HepG2 (cell line): ENCODE measurements around the gene IRX2. TPM values are rescaled to one million over a fixed set of nuclear protein-coding genes. Genes with fewer than 3 reads are reported as not detected.

ENCODE experiments used
- ATAC-seq: fragments of 200-7000 bp; cut with Tn5 transposase; 3 replicates; pipeline ENCODE4 v1.9.1; 2020; ENCODE audit warnings: mild to moderate bottlenecking, moderate library complexity
- BruUV-seq: library from RNA; stranded (reverse); fragments of 400-500 nt; replicated peaks from 2 replicates; lab custom pipeline; 2021; lab: Mats Ljungman, UMichigan
- CTCF ChIA-PET: fragments of 300-600 bp; formaldehyde crosslinking; extraction: SDS; loops from one replicate; lab custom pipeline; 2021; ENCODE audit warnings: low total read pairs, inconsistent platforms, low intra/inter-chr PET ratio; lab: Yijun Ruan, JAX
- POLR2A ChIA-PET: fragments of 350-600 bp; sonication (Branson Sonifier 250); formaldehyde crosslinking; loops from one replicate; lab custom pipeline; 2020; ENCODE audit warnings: antibody characterized with exemption, inconsistent platforms; lab: Yijun Ruan, JAX
- DNase-seq: peaks from one replicate; pipeline ENCODE4 v3.0.0-alpha.2; 2015; ENCODE audit warnings: low spot score
- FAIRE-seq: peaks from 3 replicates; lab custom pipeline; 2011; peaks lifted over from hg19 to GRCh38; lab: Jason Lieb, UNC
- H2AFZ ChIP-seq: one replicate; pipeline ENCODE4 v1.6.1; 2011; ENCODE audit warnings: low read length, inconsistent platforms
- H3K27ac ChIP-seq: fragments of 300-600 bp; 3 replicates; pipeline ENCODE4 v1.8.0; 2011; ENCODE audit warnings: mixed run types, mild to moderate bottlenecking, mixed read lengths, low read length, inconsistent platforms; ENCODE audit not compliant: insufficient read depth; ENCODE audit errors: extremely low read length
- H3K27me3 ChIP-seq, 2 experiments: fragments of 200-600 bp in 1 of 2; 2 replicates in 1 of 2; 3 replicates in 1 of 2; pipeline versions ENCODE4 v1.6.0 to v1.8.0; 2011; ENCODE audit warnings: low read length in 2 of 2, mild to moderate bottlenecking in 2 of 2, moderate library complexity in 2 of 2, inconsistent platforms in 1 of 2; ENCODE audit not compliant: insufficient read depth in 2 of 2, control insufficient read depth in 1 of 2
- H3K36me3 ChIP-seq, 2 experiments: fragments of 200-600 bp in 1 of 2; replicated peaks in 1 of 2; 2 replicates in 1 of 2; 3 replicates in 1 of 2; pipeline versions ENCODE4 v1.5.1 to v1.8.0; 2011; ENCODE audit warnings: low read length in 2 of 2, inconsistent platforms in 1 of 2; ENCODE audit not compliant: insufficient read depth in 2 of 2, control insufficient read depth in 1 of 2
- H3K4me1 ChIP-seq: 2 replicates; pipeline ENCODE4 v1.5.1; 2012; ENCODE audit warnings: low read length, inconsistent platforms; ENCODE audit not compliant: insufficient read depth
- H3K4me2 ChIP-seq: 2 replicates; pipeline ENCODE4 v1.6.0; 2011; ENCODE audit warnings: low read depth, low read length, inconsistent platforms
- H3K4me3 ChIP-seq, 3 experiments: fragments of 200-600 bp in 1 of 3; sonication (generic), shearing (Covaris generic) in 1 of 3; replicated peaks in 1 of 3; 2 replicates each; pipeline ENCODE4 v1.5.1; 2011 to 2016; ENCODE audit warnings: low read length in 3 of 3, inconsistent platforms in 2 of 3, low read depth in 2 of 3, mild to moderate bottlenecking in 2 of 3, control low read depth in 1 of 3, mixed read lengths in 1 of 3; ENCODE audit not compliant: insufficient read depth in 1 of 3
- H3K79me2 ChIP-seq: one replicate; pipeline ENCODE4 v1.6.1; 2011; ENCODE audit warnings: low read length, inconsistent platforms; ENCODE audit not compliant: insufficient read depth
- H3K9ac ChIP-seq: 2 replicates; pipeline ENCODE4 v1.6.0; 2011; ENCODE audit warnings: mild to moderate bottlenecking, low read depth, low read length, inconsistent platforms; ENCODE audit not compliant: insufficient read depth
- H3K9me3 ChIP-seq: 2 replicates; pipeline ENCODE4 v1.5.1; 2012; ENCODE audit warnings: mild to moderate bottlenecking, low read length
- H4K20me1 ChIP-seq: 2 replicates; pipeline ENCODE4 v1.6.0; 2011; ENCODE audit warnings: inconsistent platforms, mild to moderate bottlenecking, low read length, moderate library complexity; ENCODE audit not compliant: insufficient read depth
- KAT8 ChIP-seq: IDR thresholded peaks from 2 replicates; pipeline ENCODE4 v1.6.1; 2016; ENCODE audit warnings: missing genetic modification reagents, missing compliant biosample characterization
- NR1H2 ChIP-seq: sonication (generic); formaldehyde crosslinking; IDR thresholded peaks from 2 replicates; pipeline ENCODE4 v1.8.1; 2022; ENCODE audit warnings: low read depth, missing genetic modification reagents, borderline replicate concordance
- SP140L ChIP-seq: sonication (generic); formaldehyde crosslinking; IDR thresholded peaks from 2 replicates; pipeline ENCODE4 v1.4.0; 2020; ENCODE audit warnings: missing genetic modification reagents, borderline replicate concordance
- TOE1 ChIP-seq: sonication (generic); formaldehyde crosslinking; IDR thresholded peaks from 2 replicates; pipeline ENCODE4 v1.4.0; 2020; ENCODE audit warnings: mild to moderate bottlenecking, missing genetic modification reagents
- U2AF1 ChIP-seq: fragments of 200-400 bp; formaldehyde crosslinking; optimal IDR thresholded peaks from 2 replicates; pipeline ENCODE3; 2017; ENCODE audit warnings: mild to moderate bottlenecking, low read depth, low read length
- ZFY ChIP-seq: sonication (generic); formaldehyde crosslinking; IDR thresholded peaks from 2 replicates; pipeline ENCODE4 v1.4.0; 2020; ENCODE audit warnings: missing genetic modification reagents
- ZNF607 ChIP-seq: sonication (generic); formaldehyde crosslinking; IDR thresholded peaks from 2 replicates; pipeline ENCODE4 v1.5.1; 2020; ENCODE audit warnings: missing genetic modification reagents, mild to moderate bottlenecking, borderline replicate concordance
- ZNF773 ChIP-seq: sonication (generic); formaldehyde crosslinking; IDR thresholded peaks from 2 replicates; pipeline ENCODE4 v1.4.0; 2020; ENCODE audit warnings: missing genetic modification reagents, borderline replicate concordance
- WGBS: methylation state at CpG from one replicate; pipeline ENCODE4 v1.1.6; 2017; ENCODE audit warnings: low lambda C conversion rate; 5-methylcytosine and 5-hydroxymethylcytosine counted together
- in situ Hi-C: cut with HindIII; loops from 2 replicates; pipeline ENCODE4 v1.10.0; 2017; ENCODE audit warnings: low pct_unique_long_range_greater_than_20kb; ENCODE audit not compliant: extremely low pct_ligation_motif_present
- intact Hi-C: fragments of 100-400 bp; cut with micrococcal nuclease; formaldehyde crosslinking; loops from one replicate; pipeline ENCODE4 v1.10.0; 2022; ENCODE audit not compliant: unreplicated experiment
- polyA plus RNA-seq, 8 experiments: library from polyadenylated mRNA; depleted of rRNA in 3 of 8; stranded (reverse) in 7 of 8; unstranded in 1 of 8; fragments of >200 nt; fragmentation: Illumina TruSeq in 4 of 8; extraction: Trizol in 4 of 8; gene quantifications; 2 replicates each; pipeline versions ENCODE4 v1.2.1 to v1.2.3, GENCODE V29; 2011 to 2016; ENCODE audit warnings: low read depth in 4 of 8, missing spikeins in 1 of 8, mixed read lengths in 1 of 8; ENCODE audit not compliant: insufficient read depth in 1 of 8
- total RNA-seq, 5 experiments: library from RNA; depleted of rRNA; stranded (reverse); fragments of >200 nt; fragmentation: Illumina TruSeq; extraction: Trizol; gene quantifications; 2 replicates each; pipeline ENCODE4 v1.2.3, GENCODE V29; 2016; ENCODE audit warnings: low read depth in 1 of 5
- TF ChIP-seq, protein P1 (sequence below): sonication (generic); formaldehyde crosslinking; IDR thresholded peaks from 2 replicates; pipeline ENCODE4 v1.4.0; 2020; ENCODE audit warnings: missing genetic modification reagents, borderline replicate concordance

Gene IRX2
- total and polyA plus RNA-seq, 2 of the 13 experiments (the other 11 are each of a cell fraction or from before 2014, with no cell fraction given): not detected

DNA sequence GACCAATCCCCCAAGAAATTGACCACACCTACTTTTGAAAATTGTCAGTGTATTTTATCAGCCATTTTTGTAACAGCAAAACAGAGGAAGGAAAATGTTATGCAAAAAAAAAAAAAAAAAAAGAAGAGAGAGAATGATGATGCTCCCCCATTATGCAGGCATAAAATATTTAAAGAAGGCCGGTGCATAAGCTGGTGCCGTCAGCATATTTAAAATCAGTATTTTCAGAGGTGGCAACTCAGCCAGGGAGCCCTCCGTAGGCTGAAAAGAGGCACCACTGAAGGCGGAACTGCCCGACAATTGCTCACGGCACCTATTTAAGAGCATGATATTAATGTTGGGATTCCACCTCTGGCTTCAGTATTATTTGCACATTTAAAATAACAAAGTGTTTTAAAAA is 33.4 kb downstream of the IRX2 start:
- FAIRE-seq (no peak), DNase-seq (no peak), ATAC-seq (no peak)
- POLR2A ChIA-PET: no interaction called here
- in situ Hi-C loops (no loop called here), intact Hi-C loops (no loop called here)
- no peaks in the 10 kb centered on the region for H3K36me3 ChIP-seq
- CTCF ChIA-PET: no interaction called here
- no peaks in the 10 kb centered on the region for H3K79me2 ChIP-seq
- WGBS: 19% methylated on average over 6 of the region's 6 CpGs
- no peak for TF ChIP-seq ZNF607 (CRISPR knock-in tag)
- no peak for TF ChIP-seq SP140L
- TF ChIP-seq ZFY: no peak
- TF ChIP-seq TOE1 (CRISPR knock-in tag): no peak
- TF ChIP-seq NR1H2: no peak
- TF ChIP-seq, protein P1, sequence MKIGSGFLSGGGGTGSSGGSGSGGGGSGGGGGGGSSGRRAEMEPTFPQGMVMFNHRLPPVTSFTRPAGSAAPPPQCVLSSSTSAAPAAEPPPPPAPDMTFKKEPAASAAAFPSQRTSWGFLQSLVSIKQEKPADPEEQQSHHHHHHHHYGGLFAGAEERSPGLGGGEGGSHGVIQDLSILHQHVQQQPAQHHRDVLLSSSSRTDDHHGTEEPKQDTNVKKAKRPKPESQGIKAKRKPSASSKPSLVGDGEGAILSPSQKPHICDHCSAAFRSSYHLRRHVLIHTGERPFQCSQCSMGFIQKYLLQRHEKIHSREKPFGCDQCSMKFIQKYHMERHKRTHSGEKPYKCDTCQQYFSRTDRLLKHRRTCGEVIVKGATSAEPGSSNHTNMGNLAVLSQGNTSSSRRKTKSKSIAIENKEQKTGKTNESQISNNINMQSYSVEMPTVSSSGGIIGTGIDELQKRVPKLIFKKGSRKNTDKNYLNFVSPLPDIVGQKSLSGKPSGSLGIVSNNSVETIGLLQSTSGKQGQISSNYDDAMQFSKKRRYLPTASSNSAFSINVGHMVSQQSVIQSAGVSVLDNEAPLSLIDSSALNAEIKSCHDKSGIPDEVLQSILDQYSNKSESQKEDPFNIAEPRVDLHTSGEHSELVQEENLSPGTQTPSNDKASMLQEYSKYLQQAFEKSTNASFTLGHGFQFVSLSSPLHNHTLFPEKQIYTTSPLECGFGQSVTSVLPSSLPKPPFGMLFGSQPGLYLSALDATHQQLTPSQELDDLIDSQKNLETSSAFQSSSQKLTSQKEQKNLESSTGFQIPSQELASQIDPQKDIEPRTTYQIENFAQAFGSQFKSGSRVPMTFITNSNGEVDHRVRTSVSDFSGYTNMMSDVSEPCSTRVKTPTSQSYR (CRISPR knock-in tag): no peak
- no peak for TF ChIP-seq KAT8
- TF ChIP-seq ZNF773 (CRISPR knock-in tag): no peak
- no peak for TF ChIP-seq U2AF1
- no peak overlapping the region for H3K9ac ChIP-seq
- H3K4me1 ChIP-seq: no peaks in the 10 kb centered on the region
- H3K9me3 ChIP-seq: no peaks in the 10 kb centered on the region
- no peak overlapping the region for H3K4me3 ChIP-seq
- peaks cover 0 to 15% of the 10 kb centered on the region in 2 experiments; a peak in 1 of 5 replicates for H3K27me3 ChIP-seq
- BruUV-seq: no TSS peak
- no peak overlapping the region for H2AFZ ChIP-seq
- no peaks in the 10 kb centered on the region for H4K20me1 ChIP-seq
- H3K27ac ChIP-seq: no peak overlapping the region
- no peak overlapping the region for H3K4me2 ChIP-seq
